Heart right ventricle (tissue), 16 donors: ENCODE results near the gene SESN1. TPM values are rescaled to one million over a fixed set of nuclear protein-coding genes. Genes with fewer than 3 reads are reported as not detected.

Experiments used
- ATAC-seq, 8 donors: fragments of 200-7000 bp; cut with Tn5 transposase; one replicate each; pipeline ENCODE4 v1.9.1; 2020; ENCODE audit warnings: mild to moderate bottlenecking in 8 of 8, moderate library complexity in 8 of 8, moderate number of reproducible peaks in 1 of 8
- DNase-seq, 2 donors: peaks; one replicate each; pipeline ENCODE4 v3.0.0-alpha.2; 2020
- H3K27ac ChIP-seq, 10 donors: fragments of 200-600 bp; sonication (generic) in 2 of 10; one replicate each; pipeline versions ENCODE4 v1.5.0 to v1.8.0; 2020 to 2022; ENCODE audit warnings: mild to moderate bottlenecking in 3 of 10
- H3K27me3 ChIP-seq, 7 donors: fragments of 200-600 bp; one replicate each; pipeline ENCODE4 v1.8.0; 2021 to 2022; ENCODE audit warnings: mild to moderate bottlenecking in 2 of 7
- H3K36me3 ChIP-seq, 9 donors: fragments of 200-600 bp; sonication (generic) in 1 of 9; one replicate each; pipeline versions ENCODE4 v1.5.0 to v1.8.0; 2020 to 2022; ENCODE audit warnings: mild to moderate bottlenecking in 2 of 9
- H3K4me1 ChIP-seq, 9 donors: fragments of 200-600 bp; sonication (generic) in 1 of 9; one replicate each; pipeline versions ENCODE4 v1.5.0 to v1.8.0; 2020 to 2022; ENCODE audit warnings: mild to moderate bottlenecking in 4 of 9
- H3K4me3 ChIP-seq, 10 donors: fragments of 200-600 bp; sonication (generic) in 2 of 10; one replicate each; pipeline versions ENCODE4 v1.5.0 to v1.8.0; 2020 to 2022; ENCODE audit warnings: mild to moderate bottlenecking in 7 of 10, moderate library complexity in 2 of 10
- H3K9me3 ChIP-seq, 11 donors: fragments of 200-600 bp in 10 of 11; sonication (generic) in 2 of 11; one replicate each; pipeline versions ENCODE4 v1.5.0 to v1.8.0; 2013 to 2022; ENCODE audit warnings: mild to moderate bottlenecking in 2 of 11, control low read depth in 1 of 11, moderate library complexity in 1 of 11
- WGBS, 2 donors: extraction: QIAGEN DNeasy Blood & Tissue Kit; methylation state at CpG; one replicate each; pipeline ENCODE4 v1.1.7; 2013; ENCODE audit warnings: inconsistent platforms in 1 of 2; 5-methylcytosine and 5-hydroxymethylcytosine counted together
- intact Hi-C, 10 donors: fragments of 100-400 bp; cut with DNase I; formaldehyde crosslinking; loops; one replicate each; pipeline versions ENCODE4 v1.11.1 to v1.14.2; 2022
- polyA plus RNA-seq, 2 donors: library from polyadenylated mRNA; stranded (reverse); fragments of 200-250 nt; gene quantifications; one replicate each; pipeline ENCODE4 v1.2.3, GENCODE V29; 2013
- total RNA-seq, 10 donors: library from RNA; stranded (reverse); fragmentation: NEBNext Ultra II Directional in 3 of 10; extraction: Animal tissue kit (Norgen Biotek cat#: 25700) in 3 of 10; gene quantifications; one replicate each; pipeline versions ENCODE4 v1.2.1 to v1.2.4, GENCODE V29; 2021 to 2023
- TF ChIP-seq, protein P1 (sequence below), 9 donors: fragments of 200-600 bp; sonication (generic) in 2 of 9; IDR thresholded peaks; one replicate each; pipeline versions ENCODE4 v1.5.0 to v1.8.0; 2021 to 2022; ENCODE audit warnings: antibody characterized with exemption in 9 of 9, mild to moderate bottlenecking in 5 of 9, moderate library complexity in 1 of 9
- donor health status: Arrhythmogenic right ventricular cardiomyopathy.
- donor health status: ischemic (EF 13 %, LVEDD 7.1; RV severe dilation, severe dysfunction).
- donor health status: healthy with polysubstance abuse.
- donor health status: DM: no; HTN: yes; CAD: no.
- donor health status: DM: no; HTN: no; CAD: no.
- donor health status: ischemic (EF 25% LVEDD 6.9; RV normal size, moderate dysfunction).
- donor health status: ischemic (EF 25% LVEDD 5.7; RV mildly dilated, moderate dysfunction).
- donor health status: healthy.
- donor health status: DM: yes; HTN: yes; CAD: no.
- donor health status: Ischemic cardiomyopathy.
- donor health status: ischemic (EF 35%, LVEDD 5.7; RV mildly dilated, moderate dysfunction).
- donor health status: nonischemic (EF 11% LVEDD 7.7; RV severe dilation, severe dysfunction).
- donor health status: DM: yes; HTN: yes; CAD: no.
- donor health status: PGD.
- donor health status: ischemic (EF 29% LVEDD 5.4; RV normal size, mild dysfunction).
- donor health status: nonischemic (EF 23%, LVEDD 6.1; RV moderate dilation, normal function).

Gene SESN1
- total and polyA plus RNA-seq, 12 donors = 16.2 to 62.8 (median 37.7) TPM

GRCh38 chr6:108960601-108961000 is 134.0 kb downstream of the SESN1 start:
- TF ChIP-seq, protein P1, sequence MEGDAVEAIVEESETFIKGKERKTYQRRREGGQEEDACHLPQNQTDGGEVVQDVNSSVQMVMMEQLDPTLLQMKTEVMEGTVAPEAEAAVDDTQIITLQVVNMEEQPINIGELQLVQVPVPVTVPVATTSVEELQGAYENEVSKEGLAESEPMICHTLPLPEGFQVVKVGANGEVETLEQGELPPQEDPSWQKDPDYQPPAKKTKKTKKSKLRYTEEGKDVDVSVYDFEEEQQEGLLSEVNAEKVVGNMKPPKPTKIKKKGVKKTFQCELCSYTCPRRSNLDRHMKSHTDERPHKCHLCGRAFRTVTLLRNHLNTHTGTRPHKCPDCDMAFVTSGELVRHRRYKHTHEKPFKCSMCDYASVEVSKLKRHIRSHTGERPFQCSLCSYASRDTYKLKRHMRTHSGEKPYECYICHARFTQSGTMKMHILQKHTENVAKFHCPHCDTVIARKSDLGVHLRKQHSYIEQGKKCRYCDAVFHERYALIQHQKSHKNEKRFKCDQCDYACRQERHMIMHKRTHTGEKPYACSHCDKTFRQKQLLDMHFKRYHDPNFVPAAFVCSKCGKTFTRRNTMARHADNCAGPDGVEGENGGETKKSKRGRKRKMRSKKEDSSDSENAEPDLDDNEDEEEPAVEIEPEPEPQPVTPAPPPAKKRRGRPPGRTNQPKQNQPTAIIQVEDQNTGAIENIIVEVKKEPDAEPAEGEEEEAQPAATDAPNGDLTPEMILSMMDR (IDR thresholded peaks at IDR 0.05) = no peak
- Histone ChIP-seq H3K4me1 (peaks cover 0 to 16% (median 0%) of the 10 kb centered on the region in 9 donors), H3K36me3 (no peaks in the 10 kb centered on the region), H3K9me3 (no peaks in the 10 kb centered on the region), H3K27ac (no peak overlapping the region), H3K4me3 (no peak overlapping the region), H3K27me3 (no peaks in the 10 kb centered on the region)
- ATAC-seq = peak in 2 of 8 donors; percentile 17 to 30
- WGBS, 2 donors = 85 to 90% methylated on average over 7 of the region's 7 CpGs
- DNase-seq = no peak
- intact Hi-C loops = no loop called here

GRCh38 chr6:108959972-108960582 is 134.6 kb downstream of the SESN1 start:
- WGBS, 2 donors = 81 to 84% methylated on average over 10 of the region's 10 CpGs
- Histone ChIP-seq H3K27ac (no peak overlapping the region), H3K9me3 (no peaks in the 10 kb centered on the region), H3K27me3 (no peaks in the 10 kb centered on the region), H3K4me3 (no peak overlapping the region), H3K36me3 (no peaks in the 10 kb centered on the region), H3K4me1 (peaks cover 0 to 16% (median 0%) of the 10 kb centered on the region in 9 donors)
- ATAC-seq (peak in 2 of 8 donors; percentile 16 to 23), DNase-seq (no peak)
- intact Hi-C loops = no loop called here
- TF ChIP-seq, protein P1 (IDR thresholded peaks at IDR 0.05) = no peak

DNA sequence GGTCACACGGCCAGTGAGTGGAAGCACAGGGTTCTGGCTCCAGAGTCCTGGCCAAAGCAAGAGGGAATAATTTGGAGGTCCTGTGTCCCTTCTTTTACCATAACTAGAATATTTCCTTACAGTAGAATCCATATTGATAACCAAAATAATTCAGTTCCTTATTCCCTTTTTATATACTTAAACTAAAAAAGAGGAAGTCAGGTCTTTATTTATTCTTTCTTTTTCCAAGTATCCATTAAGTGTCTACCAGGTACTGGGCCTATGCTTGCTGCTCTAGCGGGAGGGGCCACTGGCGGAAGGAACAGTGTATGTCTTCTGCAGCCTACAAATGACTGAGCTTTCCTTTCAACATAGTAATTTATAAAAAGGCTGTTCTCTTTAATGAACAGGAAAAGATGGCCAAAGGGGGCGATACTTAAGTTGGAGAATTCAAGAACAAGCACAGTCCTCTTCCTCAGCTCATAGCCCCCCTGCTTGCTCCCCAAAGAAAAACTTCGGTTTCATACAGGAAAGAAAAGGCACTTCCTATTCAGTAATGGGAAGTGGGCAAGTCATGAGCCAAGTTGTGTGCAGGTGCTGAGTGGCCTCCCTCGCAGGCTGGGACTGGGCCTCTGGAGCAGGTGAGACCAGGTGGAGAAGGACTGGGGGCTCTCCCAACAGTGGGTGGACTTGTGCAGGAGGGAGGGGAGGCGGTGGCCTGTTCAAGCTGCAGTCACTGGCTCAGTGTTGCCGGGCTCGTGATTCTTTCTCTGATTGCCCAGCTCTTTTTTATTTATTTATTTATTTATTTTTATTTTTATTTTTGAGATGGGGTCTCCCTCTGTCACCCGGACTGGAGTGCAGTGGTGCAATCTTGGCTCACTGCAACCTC is 135.5 kb downstream of the SESN1 start:
- H3K4me3 ChIP-seq = no peak overlapping the region
- no peaks in the 10 kb centered on the region for H3K9me3 ChIP-seq
- no peaks in the 10 kb centered on the region for H3K36me3 ChIP-seq
- H3K4me1 ChIP-seq = peaks cover 0 to 16% (median 0%) of the 10 kb centered on the region in 9 donors
- peak in 1 of 8 donors; percentile 40 for ATAC-seq
- no peaks in the 10 kb centered on the region for H3K27me3 ChIP-seq
- no peak overlapping the region for H3K27ac ChIP-seq
- 83 to 89% methylated on average over 10 of the region's 10 CpGs for WGBS, 2 donors
- TF ChIP-seq, protein P1 (IDR thresholded peaks at IDR 0.05) = no peak
- intact Hi-C loops = no loop called here
- DNase-seq = no peak

GRCh38 chr6:108957221-108957620 is 137.4 kb downstream of the SESN1 start:
- Histone ChIP-seq H3K36me3 (no peaks in the 10 kb centered on the region), H3K27me3 (no peaks in the 10 kb centered on the region), H3K9me3 (no peaks in the 10 kb centered on the region), H3K4me3 (no peak overlapping the region), H3K27ac (no peak overlapping the region), H3K4me1 (peaks cover 0 to 20% (median 0%) of the 10 kb centered on the region in 9 donors)
- TF ChIP-seq, protein P1 (IDR thresholded peaks at IDR 0.05) = no peak
- intact Hi-C loops = no loop called here
- peak in 1 of 8 donors; percentile 13 for ATAC-seq
- no peak for DNase-seq
- WGBS, 2 donors = 72 to 73% methylated on average over 4 of the region's 4 CpGs
